ENCODE data around the gene ZNF862.
A peak's percentile ranks its signal among the peaks of the same experiment; 100 is the strongest.

The ZNF862 gene

DNA sequence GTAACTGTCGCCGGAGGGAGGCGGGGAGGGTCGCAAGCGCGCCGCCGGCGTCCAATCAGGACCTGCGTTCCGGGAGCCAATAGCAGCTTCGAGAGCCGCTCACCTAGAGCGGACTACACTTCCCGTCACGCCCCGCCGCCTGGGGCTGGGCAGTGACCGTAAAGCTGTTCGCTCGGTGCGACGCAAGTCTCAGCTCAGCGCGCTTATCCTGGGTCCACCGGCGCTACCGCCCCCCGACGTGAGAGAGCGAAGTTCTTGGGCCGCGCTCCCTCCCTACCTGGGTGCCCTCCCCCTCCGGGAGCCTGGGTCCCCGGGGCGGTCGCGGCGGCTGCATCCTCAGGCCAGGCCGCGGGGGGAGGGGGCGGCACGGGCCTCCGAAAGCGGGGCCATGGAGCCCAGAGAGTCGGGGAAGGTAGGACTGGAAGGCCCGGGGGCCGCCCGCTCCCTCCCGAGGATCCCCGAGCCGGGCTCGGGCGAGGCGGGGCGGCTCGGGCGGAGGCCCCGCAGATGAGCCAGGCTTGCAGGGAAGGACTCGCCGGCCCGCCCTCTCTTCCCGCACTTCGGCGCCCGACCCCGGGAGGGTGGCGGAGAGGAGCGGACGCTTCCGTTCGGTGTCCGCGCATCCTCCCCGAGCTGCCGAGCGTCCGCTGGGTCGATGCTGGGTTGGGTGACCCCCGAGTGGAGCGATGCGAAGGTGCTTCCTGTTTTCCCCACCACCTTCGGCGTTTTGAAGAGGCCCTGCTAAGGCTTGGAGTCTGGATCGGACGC is at the start of gene ZNF862:
TSS of gene ZNF862 (plus strand) at position 152 of the 768 bp plus-strand sequence. CDS start at position 389, 237 bp downstream.
- Mint-ChIP-seq H3K27me3 (no peaks in the 10 kb centered on the region), H3K36me3 (ENCODE audit: low read depth) (peaks cover 7% of the 10 kb centered on the region), H3K4me1 (ENCODE audit: low read depth) (peaks cover 39% of the 10 kb centered on the region), H3K9me3 (no peaks in the 10 kb centered on the region), H3K27ac (peak within 1 kb of the TSS; percentile 80), H3K4me3 (peak within 1 kb of the TSS; percentile 80)
- peak; percentile 94 for DNase-seq

DNA sequence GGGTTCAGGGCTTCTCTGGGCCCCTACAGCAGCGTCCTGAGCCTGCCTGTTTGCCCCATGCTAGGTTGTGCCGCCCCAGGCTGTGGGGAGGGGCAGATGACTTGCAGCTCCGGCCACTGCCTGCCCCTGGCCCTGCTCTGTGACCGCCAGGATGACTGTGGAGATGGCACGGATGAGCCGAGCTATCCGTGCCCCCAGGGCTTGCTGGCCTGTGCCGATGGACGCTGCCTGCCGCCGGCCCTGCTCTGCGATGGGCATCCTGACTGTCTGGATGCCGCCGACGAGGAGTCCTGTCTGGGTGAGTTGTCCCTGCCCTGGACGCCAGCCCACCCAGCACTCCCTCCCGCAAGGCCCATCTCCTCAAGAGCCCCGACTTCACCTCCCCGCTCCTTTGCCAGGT is 49.1 kb upstream of the ZNF862 start:
- H3K9me3 Mint-ChIP-seq: no peaks in the 10 kb centered on the region
- peaks cover 48% of the 10 kb centered on the region for H3K27me3 Mint-ChIP-seq
- peaks cover 9% of the 10 kb centered on the region for H3K4me1 Mint-ChIP-seq (ENCODE audit: low read depth)
- no peak overlapping the region for H3K27ac Mint-ChIP-seq
- no peaks in the 10 kb centered on the region for H3K36me3 Mint-ChIP-seq (ENCODE audit: low read depth)
- H3K4me3 Mint-ChIP-seq: no peak overlapping the region
- DNase-seq: no peak

DNA sequence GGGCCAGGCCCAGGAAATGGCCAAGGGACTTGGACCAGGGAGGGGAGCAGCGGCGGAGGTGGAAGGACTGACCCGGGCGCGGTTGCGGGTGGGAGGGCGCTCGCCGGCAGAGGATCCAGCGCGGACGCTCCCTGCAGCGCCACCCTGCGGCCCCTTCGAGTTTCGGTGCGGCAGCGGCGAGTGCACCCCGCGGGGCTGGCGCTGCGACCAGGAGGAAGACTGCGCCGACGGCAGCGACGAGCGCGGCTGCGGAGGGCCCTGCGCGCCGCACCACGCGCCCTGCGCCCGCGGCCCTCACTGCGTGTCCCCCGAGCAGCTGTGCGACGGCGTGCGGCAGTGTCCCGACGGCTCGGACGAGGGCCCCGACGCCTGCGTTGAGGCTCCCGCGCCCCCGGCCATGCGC is 48.0 kb upstream of the ZNF862 start:
- H3K36me3 Mint-ChIP-seq (ENCODE audit: low read depth): no peaks in the 10 kb centered on the region
- no peak overlapping the region for H3K4me3 Mint-ChIP-seq
- peaks cover 9% of the 10 kb centered on the region for H3K4me1 Mint-ChIP-seq (ENCODE audit: low read depth)
- no peak overlapping the region for H3K27ac Mint-ChIP-seq
- H3K9me3 Mint-ChIP-seq: no peaks in the 10 kb centered on the region
- DNase-seq: peak; percentile 51
- H3K27me3 Mint-ChIP-seq: peaks cover 48% of the 10 kb centered on the region

DNA sequence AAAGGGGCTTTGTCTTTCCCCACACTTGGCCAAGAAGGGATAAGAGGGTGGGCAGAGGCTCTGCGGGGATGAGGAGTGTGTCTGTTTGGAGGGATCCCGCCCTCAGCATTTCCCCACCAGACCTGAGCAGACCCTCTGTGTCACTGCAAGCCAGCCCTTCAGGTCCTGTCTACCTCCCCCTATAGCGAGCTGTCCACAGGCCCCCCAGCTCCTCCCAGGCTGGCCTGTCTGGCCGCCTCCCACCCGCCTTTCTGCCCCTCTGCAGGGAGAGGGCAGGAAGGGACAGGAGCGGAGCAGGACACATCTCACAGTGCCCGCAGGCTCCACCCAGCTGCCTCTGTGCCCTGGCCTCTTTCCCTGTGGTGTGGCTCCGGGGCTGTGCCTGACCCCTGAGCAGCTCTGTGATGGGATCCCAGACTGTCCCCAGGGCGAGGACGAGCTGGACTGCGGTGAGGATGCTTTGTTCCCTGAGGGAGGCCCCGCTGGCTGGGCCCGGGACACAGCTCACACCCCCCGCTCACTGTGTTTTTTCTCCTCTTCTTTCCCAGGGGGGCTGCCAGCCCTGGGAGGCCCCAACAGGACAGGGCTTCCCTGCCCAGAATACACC is 47.3 kb upstream of the ZNF862 start:
- Mint-ChIP-seq H3K4me1 (ENCODE audit: low read depth) (peaks cover 9% of the 10 kb centered on the region), H3K36me3 (ENCODE audit: low read depth) (no peaks in the 10 kb centered on the region), H3K9me3 (no peaks in the 10 kb centered on the region), H3K27ac (no peak overlapping the region), H3K27me3 (peaks cover 48% of the 10 kb centered on the region), H3K4me3 (no peak overlapping the region)
- DNase-seq: no peak

DNA sequence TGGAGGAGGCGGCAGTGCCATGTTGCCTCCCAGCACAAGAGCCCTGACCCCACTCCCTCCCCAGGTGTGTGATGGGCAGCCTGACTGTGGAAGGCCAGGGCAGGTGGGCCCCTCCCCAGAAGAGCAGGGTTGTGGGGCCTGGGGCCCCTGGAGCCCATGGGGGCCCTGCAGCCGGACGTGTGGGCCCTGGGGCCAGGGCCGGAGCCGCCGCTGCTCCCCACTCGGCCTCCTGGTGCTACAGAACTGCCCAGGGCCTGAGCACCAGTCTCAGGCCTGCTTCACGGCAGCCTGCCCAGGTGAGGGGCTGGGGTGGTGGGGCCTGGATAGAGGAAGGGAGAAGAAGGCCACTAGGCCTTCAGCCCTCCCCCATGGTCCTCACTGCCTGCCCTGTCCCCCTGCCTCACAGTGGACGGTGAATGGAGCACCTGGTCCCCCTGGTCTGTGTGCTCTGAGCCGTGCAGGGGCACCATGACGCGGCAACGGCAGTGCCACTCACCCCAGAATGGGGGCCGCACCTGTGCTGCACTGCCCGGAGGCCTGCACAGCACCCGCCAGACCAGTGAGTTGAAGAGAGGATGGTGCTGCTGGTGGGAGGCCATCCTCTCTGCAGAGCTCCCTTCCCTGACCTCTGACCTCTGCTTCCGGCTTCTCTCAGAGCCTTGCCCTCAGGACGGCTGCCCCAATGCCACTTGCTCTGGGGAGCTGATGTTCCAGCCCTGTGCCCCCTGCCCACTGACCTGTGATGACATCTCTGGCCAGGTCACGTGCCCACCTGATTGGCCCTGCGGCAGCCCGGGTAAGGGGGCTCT is 46.6 kb upstream of the ZNF862 start:
- no peak overlapping the region for H3K4me3 Mint-ChIP-seq
- peaks cover 9% of the 10 kb centered on the region for H3K4me1 Mint-ChIP-seq (ENCODE audit: low read depth)
- no peaks in the 10 kb centered on the region for H3K36me3 Mint-ChIP-seq (ENCODE audit: low read depth)
- no peak overlapping the region for H3K27ac Mint-ChIP-seq
- no peaks in the 10 kb centered on the region for H3K9me3 Mint-ChIP-seq
- DNase-seq: no peak
- H3K27me3 Mint-ChIP-seq: peaks cover 48% of the 10 kb centered on the region

DNA sequence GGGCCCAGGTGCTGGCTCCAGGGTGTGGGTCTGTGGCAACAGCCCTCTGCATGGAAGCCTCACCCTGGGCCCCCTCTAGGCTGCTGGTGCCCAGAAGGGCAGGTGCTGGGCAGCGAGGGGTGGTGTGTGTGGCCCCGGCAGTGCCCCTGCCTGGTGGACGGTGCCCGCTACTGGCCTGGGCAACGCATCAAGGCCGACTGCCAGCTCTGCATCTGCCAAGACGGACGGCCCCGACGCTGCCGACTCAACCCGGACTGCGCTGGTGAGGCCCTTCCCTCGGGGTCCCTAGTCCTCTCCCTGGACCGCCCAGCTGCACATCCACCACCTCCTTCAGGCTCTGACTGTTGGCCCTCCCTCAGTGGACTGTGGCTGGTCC is 46.0 kb upstream of the ZNF862 start:
- no peaks in the 10 kb centered on the region for H3K36me3 Mint-ChIP-seq (ENCODE audit: low read depth)
- DNase-seq: no peak
- no peak overlapping the region for H3K4me3 Mint-ChIP-seq
- H3K9me3 Mint-ChIP-seq: no peaks in the 10 kb centered on the region
- H3K27ac Mint-ChIP-seq: no peak overlapping the region
- H3K27me3 Mint-ChIP-seq: peaks cover 48% of the 10 kb centered on the region
- peaks cover 9% of the 10 kb centered on the region for H3K4me1 Mint-ChIP-seq (ENCODE audit: low read depth)

DNA sequence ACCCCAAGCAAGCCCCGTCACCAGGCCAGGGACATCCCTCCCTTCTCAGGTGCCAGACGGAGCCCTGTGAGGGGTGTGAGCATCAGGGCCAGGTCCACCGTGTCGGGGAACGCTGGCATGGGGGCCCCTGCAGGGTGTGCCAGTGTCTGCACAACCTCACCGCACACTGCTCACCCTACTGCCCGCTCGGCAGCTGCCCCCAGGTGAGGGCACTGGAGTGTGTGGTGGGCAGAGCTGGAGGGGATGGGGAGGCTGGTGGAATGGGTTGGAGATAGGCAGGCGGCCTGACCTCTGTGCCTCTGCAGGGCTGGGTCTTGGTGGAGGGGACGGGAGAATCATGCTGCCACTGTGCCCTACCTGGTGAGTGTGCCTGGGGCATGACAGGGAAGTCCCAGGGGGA is 44.9 kb upstream of the ZNF862 start:
- DNase-seq: no peak
- Mint-ChIP-seq H3K36me3 (ENCODE audit: low read depth) (no peaks in the 10 kb centered on the region), H3K9me3 (no peaks in the 10 kb centered on the region), H3K27ac (no peak overlapping the region), H3K27me3 (peaks cover 47% of the 10 kb centered on the region), H3K4me3 (no peak overlapping the region), H3K4me1 (ENCODE audit: low read depth) (peaks cover 7% of the 10 kb centered on the region)

DNA sequence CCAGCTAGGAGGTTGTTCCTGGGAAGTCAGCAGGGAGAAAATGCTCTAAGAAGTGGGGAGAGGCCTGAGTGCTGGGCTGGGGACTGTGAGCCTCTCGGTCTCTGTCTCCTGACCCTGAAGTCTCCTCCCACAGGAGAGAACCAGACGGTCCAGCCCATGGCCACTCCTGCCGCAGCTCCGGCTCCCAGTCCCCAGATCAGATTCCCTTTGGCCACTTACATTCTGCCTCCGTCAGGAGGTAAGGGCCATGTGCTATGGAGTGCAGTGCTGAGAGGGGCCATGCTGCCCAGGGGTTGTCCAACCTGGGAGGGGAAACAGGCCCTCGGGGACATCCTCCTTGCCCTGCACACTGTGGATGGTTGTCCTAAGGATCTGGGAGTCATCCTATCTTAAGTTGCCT is 43.5 kb upstream of the ZNF862 start:
- DNase-seq: no peak
- H3K27me3 Mint-ChIP-seq: peaks cover 33% of the 10 kb centered on the region
- H3K9me3 Mint-ChIP-seq: no peaks in the 10 kb centered on the region
- no peak overlapping the region for H3K4me3 Mint-ChIP-seq
- H3K36me3 Mint-ChIP-seq (ENCODE audit: low read depth): no peaks in the 10 kb centered on the region
- no peak overlapping the region for H3K27ac Mint-ChIP-seq
- H3K4me1 Mint-ChIP-seq (ENCODE audit: low read depth): peaks cover 4% of the 10 kb centered on the region

DNA sequence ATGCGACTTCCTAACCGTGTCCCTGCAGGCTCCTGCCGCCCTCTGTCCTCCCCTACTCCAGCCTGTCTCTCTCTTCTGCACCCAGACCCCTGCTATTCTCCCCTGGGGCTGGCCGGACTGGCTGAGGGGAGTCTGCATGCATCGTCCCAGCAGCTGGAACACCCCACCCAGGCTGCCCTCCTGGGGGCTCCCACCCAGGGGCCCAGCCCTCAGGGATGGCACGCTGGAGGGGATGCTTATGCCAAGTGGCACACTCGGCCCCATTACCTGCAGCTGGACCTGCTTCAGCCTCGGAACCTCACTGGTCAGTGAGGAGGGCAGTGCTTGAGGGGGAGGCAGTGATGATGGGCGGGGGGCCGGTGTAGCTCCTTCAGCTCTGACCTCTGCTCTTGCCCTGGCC is 43.0 kb upstream of the ZNF862 start:
- Mint-ChIP-seq H3K9me3 (no peaks in the 10 kb centered on the region), H3K27me3 (peaks cover 28% of the 10 kb centered on the region), H3K27ac (no peak overlapping the region), H3K4me3 (no peak overlapping the region), H3K4me1 (ENCODE audit: low read depth) (peaks cover 2% of the 10 kb centered on the region), H3K36me3 (ENCODE audit: low read depth) (no peaks in the 10 kb centered on the region)
- DNase-seq: no peak

DNA sequence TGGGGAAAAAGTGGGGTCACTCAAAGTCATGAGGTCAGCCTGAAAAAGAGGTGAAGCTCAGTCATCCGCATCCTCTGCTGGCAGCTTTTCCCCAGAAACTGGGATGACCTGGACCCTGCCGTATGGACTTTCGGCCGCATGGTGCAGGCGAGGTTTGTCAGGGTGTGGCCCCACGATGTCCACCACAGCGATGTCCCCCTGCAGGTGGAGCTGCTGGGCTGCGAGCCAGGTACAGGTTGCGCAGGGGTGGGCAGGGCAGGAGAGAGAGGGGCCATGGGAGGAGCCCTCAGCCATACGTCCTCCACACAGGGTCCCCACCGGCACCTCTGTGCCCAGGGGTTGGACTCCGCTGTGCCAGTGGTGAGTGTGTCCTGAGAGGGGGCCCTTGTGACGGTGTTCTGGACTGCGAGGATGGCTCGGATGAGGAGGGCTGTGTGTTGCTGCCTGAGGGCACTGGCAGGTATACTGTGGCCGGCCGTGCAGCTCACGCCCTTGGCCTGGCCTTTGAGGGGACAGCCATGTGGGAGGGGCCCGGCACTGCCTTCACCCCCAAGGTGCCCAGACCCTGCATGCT is 41.8 kb upstream of the ZNF862 start:
- Mint-ChIP-seq H3K27me3 (peaks cover 19% of the 10 kb centered on the region), H3K27ac (no peak overlapping the region), H3K4me1 (ENCODE audit: low read depth) (no peaks in the 10 kb centered on the region), H3K4me3 (no peak overlapping the region), H3K9me3 (no peaks in the 10 kb centered on the region), H3K36me3 (ENCODE audit: low read depth) (no peaks in the 10 kb centered on the region)
- DNase-seq: no peak

DNA sequence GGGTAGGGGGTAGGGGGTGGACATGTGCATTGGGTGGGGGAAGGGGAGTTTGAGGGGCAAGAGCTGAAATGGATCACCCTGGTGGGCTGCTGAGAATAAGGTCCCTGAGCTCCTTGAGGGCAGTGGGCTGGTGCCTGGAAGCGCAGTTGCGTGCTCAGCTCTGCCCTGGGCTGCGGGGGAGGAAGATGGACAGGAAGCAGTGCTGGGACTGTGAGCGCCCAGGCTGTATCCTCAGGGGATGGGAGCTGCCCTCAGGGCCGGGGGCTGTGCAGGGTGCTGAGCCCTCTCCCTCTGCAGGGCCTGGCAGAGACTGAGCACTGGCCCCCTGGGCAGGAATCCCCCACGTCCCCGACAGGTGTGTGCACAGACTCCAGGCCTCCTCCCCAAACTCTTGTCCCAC is 40.4 kb upstream of the ZNF862 start:
- no peaks in the 10 kb centered on the region for H3K9me3 Mint-ChIP-seq
- no peak overlapping the region for H3K4me3 Mint-ChIP-seq
- no peak overlapping the region for H3K27ac Mint-ChIP-seq
- no peaks in the 10 kb centered on the region for H3K36me3 Mint-ChIP-seq (ENCODE audit: low read depth)
- H3K4me1 Mint-ChIP-seq (ENCODE audit: low read depth): no peaks in the 10 kb centered on the region
- peaks cover 11% of the 10 kb centered on the region for H3K27me3 Mint-ChIP-seq
- no peak for DNase-seq

DNA sequence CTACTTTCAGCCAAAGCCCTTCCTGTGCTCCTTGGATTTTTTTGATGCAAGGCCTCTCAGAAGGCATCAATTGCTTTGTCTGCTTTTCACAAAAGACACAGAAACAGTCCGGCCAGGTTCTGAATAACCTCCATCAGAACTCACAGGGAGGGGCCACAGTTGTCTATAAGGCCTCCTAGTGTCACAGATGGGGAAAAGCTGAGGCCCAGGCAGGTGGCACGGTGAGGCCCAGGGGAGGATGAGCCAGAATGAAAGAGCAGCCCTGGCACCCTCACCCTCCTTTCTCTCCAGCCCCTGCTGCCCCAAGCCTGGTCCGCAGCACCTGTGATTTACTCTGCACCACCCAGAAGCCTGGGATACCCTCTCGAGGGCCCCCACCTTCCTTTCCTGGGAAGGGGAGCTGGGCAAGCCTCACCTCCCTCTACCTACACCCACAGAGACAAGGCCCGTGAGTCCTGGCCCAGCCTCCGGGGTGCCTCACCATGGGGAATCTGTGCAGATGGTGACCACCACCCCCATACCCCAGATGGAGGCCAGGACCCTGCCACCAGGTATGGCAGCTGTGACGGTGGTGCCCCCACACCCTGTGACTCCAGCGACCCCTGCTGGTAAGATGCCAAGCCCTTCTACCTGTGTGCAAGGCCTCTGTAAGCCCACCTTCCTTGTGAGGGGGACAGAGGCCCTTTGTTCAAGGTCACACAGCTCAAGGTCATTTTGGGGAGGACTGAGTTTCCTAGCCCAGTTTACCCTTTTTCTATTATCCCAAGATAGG is 38.6 kb upstream of the ZNF862 start:
- no peaks in the 10 kb centered on the region for H3K27me3 Mint-ChIP-seq
- no peak overlapping the region for H3K27ac Mint-ChIP-seq
- no peaks in the 10 kb centered on the region for H3K4me1 Mint-ChIP-seq (ENCODE audit: low read depth)
- H3K4me3 Mint-ChIP-seq: no peak overlapping the region
- H3K9me3 Mint-ChIP-seq: no peaks in the 10 kb centered on the region
- no peaks in the 10 kb centered on the region for H3K36me3 Mint-ChIP-seq (ENCODE audit: low read depth)
- peak; percentile 62 for DNase-seq

DNA sequence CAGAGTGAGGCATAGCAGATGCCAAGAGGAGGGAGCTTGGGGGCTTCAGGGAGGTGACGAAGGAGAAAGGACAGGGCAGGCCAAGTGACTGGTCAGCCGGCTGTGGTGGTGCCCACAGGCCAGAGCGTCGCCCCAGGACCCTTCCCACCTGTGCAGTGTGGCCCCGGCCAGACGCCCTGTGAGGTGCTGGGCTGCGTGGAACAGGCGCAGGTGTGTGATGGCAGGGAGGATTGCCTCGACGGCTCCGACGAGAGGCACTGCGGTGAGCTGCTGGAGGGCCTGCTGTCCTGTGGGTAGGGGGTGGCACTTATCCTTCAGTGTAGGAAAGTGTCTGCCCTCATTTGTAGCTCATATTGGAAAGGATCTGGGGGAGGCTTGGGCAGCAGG is 38.0 kb upstream of the ZNF862 start:
- Mint-ChIP-seq H3K4me1 (ENCODE audit: low read depth) (no peaks in the 10 kb centered on the region), H3K27ac (no peak overlapping the region), H3K27me3 (no peaks in the 10 kb centered on the region), H3K4me3 (no peak overlapping the region), H3K36me3 (ENCODE audit: low read depth) (no peaks in the 10 kb centered on the region), H3K9me3 (no peaks in the 10 kb centered on the region)
- DNase-seq: no peak

DNA sequence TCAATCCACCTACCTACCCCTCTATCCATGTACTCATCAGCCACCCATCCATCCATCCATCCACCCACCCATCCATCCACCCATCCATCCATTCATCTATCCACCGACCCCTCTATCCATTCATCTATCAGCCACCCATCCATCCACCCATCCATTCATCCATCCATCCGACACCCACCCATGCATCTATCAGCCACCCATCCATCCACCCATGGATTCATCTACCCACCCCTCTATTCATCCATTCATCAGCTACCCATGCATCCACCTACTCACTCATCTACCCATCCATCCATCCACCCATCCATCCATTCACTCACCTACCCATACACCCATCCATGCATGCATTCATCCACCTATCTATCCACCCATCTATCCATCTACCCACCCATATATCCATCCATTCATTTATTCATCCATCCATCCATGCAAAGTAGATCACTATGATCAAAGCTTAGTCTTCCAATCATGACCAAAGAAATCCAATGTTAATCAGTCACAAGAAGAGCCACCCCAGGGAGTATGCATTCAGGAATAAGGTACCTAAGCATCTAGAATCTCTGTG is 37.1 kb upstream of the ZNF862 start:
- no peak overlapping the region for H3K27ac Mint-ChIP-seq
- no peak overlapping the region for H3K4me3 Mint-ChIP-seq
- no peak for DNase-seq
- no peaks in the 10 kb centered on the region for H3K4me1 Mint-ChIP-seq (ENCODE audit: low read depth)
- no peaks in the 10 kb centered on the region for H3K36me3 Mint-ChIP-seq (ENCODE audit: low read depth)
- H3K27me3 Mint-ChIP-seq: no peaks in the 10 kb centered on the region
- H3K9me3 Mint-ChIP-seq: no peaks in the 10 kb centered on the region
